Stimulated activated CD4-positive, alpha-beta T cell treated with anti-CD3 and anti-CD28 coated beads, TNF-alpha, amount 100 ng/mL, for 4 hours (primary cell): ENCODE results near the gene RGSL1.

ENCODE experiments used
- DNase-seq, 3 experiments: peaks; one replicate each; pipeline ENCODE4 v3.0.0-alpha.2; 2020; ENCODE audit warnings: low read depth in 3 of 3

Gene RGSL1

DNA sequence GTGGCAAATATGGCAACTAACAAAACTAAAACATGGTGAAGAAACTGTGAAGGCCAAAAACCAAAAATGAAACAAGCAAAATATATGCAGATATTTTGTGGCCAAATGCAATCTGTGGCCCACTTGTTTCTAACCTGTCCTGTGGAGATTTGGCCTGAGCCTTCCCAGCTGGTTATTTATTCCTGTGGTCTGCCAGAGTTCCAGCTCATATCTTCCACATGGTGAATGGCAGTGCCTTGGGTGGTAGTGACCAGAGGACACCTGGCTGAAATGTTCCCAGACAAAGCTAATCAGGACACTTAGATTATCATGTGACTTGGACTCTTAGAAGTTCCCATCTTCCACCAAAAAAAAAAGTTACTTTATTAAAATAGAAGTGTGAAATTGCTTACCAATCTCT lies 99.4 kb downstream of the RGSL1 start:
- DNase-seq = no peak

DNA sequence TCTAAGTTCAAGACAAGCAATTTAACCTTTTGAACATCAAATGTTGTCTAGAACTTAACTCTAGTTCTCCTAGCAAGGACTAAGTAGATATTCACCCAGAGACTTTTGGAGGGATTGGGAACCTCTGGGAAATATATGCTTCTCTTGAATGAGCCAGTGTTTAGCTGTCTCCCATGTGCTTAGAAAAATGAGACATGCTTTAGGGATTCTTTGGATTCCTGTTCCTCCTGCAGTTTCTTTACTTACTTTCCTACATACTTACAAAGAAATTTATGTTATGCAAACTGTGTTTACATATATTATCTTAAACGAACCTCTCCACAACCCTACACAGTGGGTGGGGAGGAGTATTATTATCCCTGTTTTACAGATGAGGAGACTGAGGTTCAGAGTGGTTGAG lies 99.9 kb downstream of the RGSL1 start:
- DNase-seq = no peak

- DNase-seq = no peak
These were observed 102.6 kb downstream of the RGSL1 start for GRCh38 chr1:182552527-182552926.

GRCh38 chr1:182555493-182555892 lies 105.5 kb downstream of the RGSL1 start:
- no peak for DNase-seq

- no peak for DNase-seq
These were observed 106.3 kb downstream of the RGSL1 start for GRCh38 chr1:182556279-182556678.

- no peak for DNase-seq
These were observed 110.5 kb downstream of the RGSL1 start for GRCh38 chr1:182560392-182560984.

- DNase-seq = no peak
These were observed 111.5 kb downstream of the RGSL1 start for GRCh38 chr1:182561456-182561855.

- DNase-seq = no peak
These were observed 113.1 kb downstream of the RGSL1 start for GRCh38 chr1:182563095-182563494.

DNA sequence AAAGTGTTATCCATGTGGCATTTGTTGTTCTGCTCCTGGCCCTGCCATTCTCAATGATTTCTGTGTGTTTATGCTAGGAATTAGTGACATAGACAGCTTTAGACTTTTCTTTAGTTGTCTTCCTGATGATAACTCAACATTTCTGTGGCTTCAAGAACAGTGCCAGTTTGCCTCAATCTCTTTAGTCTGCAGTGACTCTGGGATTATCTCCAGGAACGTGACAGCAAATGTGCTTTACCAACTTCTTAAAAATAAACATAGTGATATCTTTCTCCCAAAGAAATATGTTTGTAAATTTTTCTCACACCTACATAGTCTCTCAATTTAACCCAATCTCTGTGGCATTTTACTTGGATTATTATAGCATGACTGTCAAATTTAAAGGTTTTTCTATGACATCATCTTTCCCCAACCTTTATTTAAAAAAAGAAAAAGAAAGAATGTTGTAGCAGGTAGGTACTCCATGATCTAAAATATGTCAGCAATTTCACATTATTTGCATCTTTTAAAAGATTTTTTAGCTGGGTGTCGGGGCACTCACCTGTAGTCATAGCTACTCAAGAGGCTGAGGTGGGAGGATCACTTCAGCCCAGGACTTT lies 114.6 kb downstream of the RGSL1 start:
- DNase-seq = no peak

- DNase-seq = no peak
These were observed 115.6 kb downstream of the RGSL1 start for GRCh38 chr1:182565537-182565936.

DNA sequence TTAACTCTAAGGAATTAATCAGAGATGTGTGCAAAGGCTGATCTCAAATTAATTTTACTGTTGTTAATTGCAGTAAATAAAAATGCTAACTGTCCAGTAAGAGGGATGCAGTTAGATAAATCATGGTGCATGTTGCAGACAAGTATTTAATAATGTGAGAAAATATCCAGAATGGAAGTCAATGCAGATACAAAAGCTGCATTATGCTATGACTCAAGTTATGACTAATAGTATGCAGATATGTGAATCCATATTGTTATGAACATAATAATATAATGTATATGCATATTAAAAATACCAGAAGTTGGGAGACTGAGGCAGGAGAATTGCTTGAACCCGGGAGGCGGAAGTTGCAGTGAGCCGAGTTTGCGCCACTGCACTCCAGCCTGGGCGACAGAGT lies 117.7 kb downstream of the RGSL1 start:
- DNase-seq = no peak

DNA sequence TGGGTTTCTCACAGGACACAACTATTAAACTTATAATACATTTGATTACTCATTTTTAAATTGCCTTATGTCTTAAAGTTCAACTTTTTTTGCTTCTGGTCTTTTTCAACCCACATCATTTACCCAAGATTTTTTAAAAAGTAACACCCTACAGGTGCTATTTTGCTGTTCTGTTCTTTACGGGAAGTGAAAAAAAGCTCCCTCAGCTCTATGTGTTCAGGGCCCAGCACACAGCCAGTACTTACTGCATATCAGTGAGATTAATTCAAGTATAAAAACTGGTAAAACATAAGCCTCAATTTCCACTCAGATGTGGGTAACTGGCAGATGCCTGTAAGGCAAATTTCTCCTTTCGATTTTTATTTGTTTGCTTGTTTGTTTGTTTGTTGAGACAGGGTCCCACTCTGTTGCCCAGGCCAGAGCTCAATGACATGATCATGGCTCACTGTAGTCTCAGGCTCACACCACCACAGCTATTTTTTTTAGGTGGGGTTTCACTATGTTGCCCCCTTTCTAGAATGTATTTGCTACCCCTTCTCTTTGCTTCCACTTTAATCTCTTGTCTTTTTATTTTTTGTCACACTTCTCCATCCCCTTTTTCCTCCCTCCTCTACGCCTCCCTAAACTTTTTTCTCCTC lies 118.8 kb downstream of the RGSL1 start:
- no peak for DNase-seq

- DNase-seq = no peak
These were observed 120.1 kb downstream of the RGSL1 start for GRCh38 chr1:182569939-182570610.

- no peak for DNase-seq
These were observed 120.6 kb downstream of the RGSL1 start for GRCh38 chr1:182570611-182570970.

GRCh38 chr1:182574156-182574555 lies 124.2 kb downstream of the RGSL1 start:
- DNase-seq = no peak

- no peak for DNase-seq
These were observed 125.7 kb downstream of the RGSL1 start for GRCh38 chr1:182575540-182576149.

DNA sequence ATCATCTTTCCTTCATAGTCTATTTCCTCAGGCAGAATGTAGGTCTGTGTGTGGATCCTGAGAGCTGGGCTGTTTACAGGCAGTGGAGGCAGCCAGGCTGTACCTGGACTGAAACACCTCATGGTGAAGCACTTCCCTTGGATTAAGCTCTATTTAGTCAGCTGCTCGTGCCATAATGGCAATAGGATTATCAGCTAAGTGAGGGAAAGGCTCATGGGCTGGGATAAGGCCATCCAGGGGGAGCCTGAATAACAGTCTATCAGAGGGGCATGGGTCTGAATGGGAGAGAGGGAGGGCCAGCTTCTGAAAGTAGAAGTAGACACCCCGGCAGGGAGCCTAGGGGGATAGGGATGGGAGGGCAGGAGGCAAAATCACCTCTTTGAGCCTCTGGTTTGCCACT lies 130.8 kb downstream of the RGSL1 start:
- no peak for DNase-seq

DNA sequence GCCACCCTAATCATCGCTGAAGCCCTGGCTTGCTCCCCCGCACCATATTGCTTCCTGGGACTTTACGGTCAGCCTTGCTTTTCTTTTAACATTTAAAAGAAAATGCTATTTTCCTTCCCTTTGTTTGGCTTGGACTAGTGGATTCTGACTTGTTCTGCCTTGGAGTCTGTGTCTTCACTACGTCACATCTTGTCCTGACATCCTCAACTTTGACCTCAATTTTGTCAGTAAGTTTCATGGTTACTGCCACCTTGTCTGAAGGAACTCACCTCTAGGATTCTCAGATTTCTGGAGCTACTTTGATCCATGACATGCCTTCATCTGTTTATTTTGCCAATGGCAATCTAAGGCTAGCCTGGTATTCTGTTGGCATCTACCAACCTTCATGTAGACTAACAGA lies 134.8 kb downstream of the RGSL1 start:
- no peak for DNase-seq

GRCh38 chr1:182586380-182586779 lies 136.4 kb downstream of the RGSL1 start:
- DNase-seq = no peak

DNA sequence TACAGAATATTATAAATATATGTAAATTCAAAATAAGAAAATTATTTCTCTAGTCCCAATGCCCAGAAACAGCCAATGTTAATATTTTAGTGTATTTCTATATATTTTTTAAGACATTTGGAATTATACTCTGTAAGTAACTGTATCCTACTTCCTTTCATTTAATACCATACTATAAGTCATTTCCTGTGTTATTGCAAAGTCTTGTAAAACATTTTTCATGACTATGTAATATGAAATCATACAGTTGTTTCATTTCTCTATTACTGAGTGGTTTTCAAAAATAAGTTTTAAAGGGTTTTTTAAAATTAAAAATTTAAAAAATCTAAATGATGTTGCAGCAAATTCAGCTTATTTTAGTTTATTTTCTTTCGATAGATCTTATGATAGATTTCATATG lies 137.1 kb downstream of the RGSL1 start:
- DNase-seq = no peak

DNA sequence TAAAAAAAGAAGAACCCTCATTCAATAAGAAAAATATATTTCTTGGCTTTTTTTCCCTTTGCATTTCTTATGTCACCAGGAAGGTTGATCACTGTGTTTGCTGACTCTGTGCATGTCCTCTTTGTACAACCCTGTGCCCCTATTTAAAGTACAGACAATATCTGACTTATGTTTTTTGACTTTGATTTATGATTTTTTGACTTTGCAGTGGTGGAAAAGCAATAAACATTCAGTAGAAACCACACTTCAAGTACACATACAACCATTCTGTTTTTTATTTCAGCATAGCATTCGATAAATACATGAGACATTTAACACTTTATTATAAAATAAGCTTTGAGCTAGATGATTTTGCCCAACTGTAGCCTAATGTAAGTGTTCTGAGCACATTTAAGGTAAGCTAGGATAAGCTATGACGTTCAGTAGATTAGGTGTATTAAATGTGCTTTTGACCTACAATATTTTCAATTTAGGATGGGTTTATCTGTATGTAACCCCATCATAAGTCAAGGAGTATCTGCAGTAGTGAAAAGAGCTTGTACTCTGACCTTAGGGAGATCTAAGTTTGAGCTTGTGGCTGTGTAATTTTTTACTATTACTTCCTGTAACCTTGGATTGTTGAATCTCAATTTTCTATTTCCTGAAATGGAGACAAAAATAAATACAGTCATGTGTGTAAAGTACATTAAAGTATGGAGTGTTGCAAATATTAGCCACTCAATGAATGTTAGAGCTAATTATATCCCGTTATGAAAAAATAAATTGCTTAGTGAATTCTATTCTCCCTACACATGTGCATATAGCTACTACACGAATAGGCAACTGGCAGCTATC lies 137.9 kb downstream of the RGSL1 start:
- DNase-seq = no peak
